KOPT-K1 (cell line): Measurements from ENCODE around the gene MRPS18A.
"Not testable (repeated sequence)": the region's sequence is repeated elsewhere in the genome, so short reads cannot be mapped to it uniquely, and the experiment has no call there.

ENCODE experiments used
- H3K27ac ChIP-seq: fragments of 200-600 bp; sonication (generic); 2 replicates; pipeline ENCODE4 v1.5.1; 2016; ENCODE audit warnings: antibody characterized with exemption, mild to moderate bottlenecking, low read depth, low read length; ENCODE audit not compliant: poor library complexity, severe bottlenecking
- H3K36me3 ChIP-seq: fragments of 200-600 bp; sonication (generic); 2 replicates; pipeline ENCODE4 v1.5.1; 2017; ENCODE audit warnings: antibody characterized with exemption, mild to moderate bottlenecking, low read length, moderate library complexity; ENCODE audit not compliant: insufficient read depth
- H3K9me3 ChIP-seq: fragments of 200-600 bp; sonication (generic); 2 replicates; pipeline ENCODE4 v1.5.1; 2017; ENCODE audit warnings: antibody characterized with exemption, low read length, mild to moderate bottlenecking; ENCODE audit not compliant: insufficient read depth, poor library complexity, severe bottlenecking

MRPS18A gene

GRCh38 chr6:43671801-43672690 is 15.5 kb downstream of the MRPS18A start:
- Histone ChIP-seq H3K27ac (no peak overlapping the region), H3K9me3 (no peaks in the 10 kb centered on the region), H3K36me3 (peaks cover 73% of the 10 kb centered on the region)

GRCh38 chr6:43671011-43671800 is 16.4 kb downstream of the MRPS18A start:
- H3K27ac ChIP-seq = no peak overlapping the region
- H3K9me3 ChIP-seq = no peaks in the 10 kb centered on the region
- H3K36me3 ChIP-seq = peaks cover 65% of the 10 kb centered on the region

- H3K9me3 ChIP-seq = no peaks in the 10 kb centered on the region
- no peak overlapping the region for H3K27ac ChIP-seq
- H3K36me3 ChIP-seq = peaks cover 59% of the 10 kb centered on the region
Observed at GRCh38 chr6:43670623-43670986, 17.0 kb downstream of the MRPS18A start.

- Histone ChIP-seq H3K27ac (no peak overlapping the region), H3K9me3 (no peaks in the 10 kb centered on the region)
Observed at GRCh38 chr6:43669922-43670622, 17.5 kb downstream of the MRPS18A start.

GRCh38 chr6:43669050-43669921 is 18.3 kb downstream of the MRPS18A start:
- Histone ChIP-seq H3K9me3 (no peaks in the 10 kb centered on the region), H3K27ac (no peak overlapping the region), H3K36me3 (peaks cover 45% of the 10 kb centered on the region)

More at GRCh38 chr6:43669922-43670622, 17.5 kb downstream of the MRPS18A start:
- peaks cover 53% of the 10 kb centered on the region for H3K36me3 ChIP-seq

- H3K9me3 ChIP-seq = no peaks in the 10 kb centered on the region
- H3K27ac ChIP-seq = no peak overlapping the region
- H3K36me3 ChIP-seq = peaks cover 36% of the 10 kb centered on the region
Observed at GRCh38 chr6:43668151-43669028, 19.2 kb downstream of the MRPS18A start.

- Histone ChIP-seq H3K36me3 (peaks cover 28% of the 10 kb centered on the region), H3K9me3 (no peaks in the 10 kb centered on the region), H3K27ac (no peak overlapping the region)
Observed at GRCh38 chr6:43667245-43668150, 20.1 kb downstream of the MRPS18A start.

- Histone ChIP-seq H3K36me3 (peaks cover 16% of the 10 kb centered on the region), H3K27ac (no peak overlapping the region), H3K9me3 (no peaks in the 10 kb centered on the region)
Observed at GRCh38 chr6:43666196-43666920, 21.2 kb downstream of the MRPS18A start.

GRCh38 chr6:43665376-43665775 is 22.2 kb downstream of the MRPS18A start:
- H3K9me3 ChIP-seq = peaks cover 3% of the 10 kb centered on the region
- H3K27ac ChIP-seq = no peak overlapping the region
- H3K36me3 ChIP-seq = 0 out of 2 replicates have a peak, but pooled peaks cover 7% of the 10 kb centered on the region

- H3K27ac ChIP-seq, H3K9me3 ChIP-seq, H3K36me3 ChIP-seq: not testable (repeated sequence)
Observed at GRCh38 chr6:43662948-43663347, 24.6 kb downstream of the MRPS18A start.

- Histone ChIP-seq H3K36me3 (no peaks in the 10 kb centered on the region), H3K9me3 (peaks cover 3% of the 10 kb centered on the region), H3K27ac (no peak overlapping the region)
Observed at GRCh38 chr6:43658161-43658560, 29.4 kb downstream of the MRPS18A start.

- no peak overlapping the region for H3K27ac ChIP-seq
- H3K9me3 ChIP-seq = peaks cover 3% of the 10 kb centered on the region
- no peaks in the 10 kb centered on the region for H3K36me3 ChIP-seq
Observed at GRCh38 chr6:43657221-43657802, 30.3 kb downstream of the MRPS18A start.
